Measurements from ENCODE around the gene XXYLT1.
"Not testable (repeated sequence)": the region's sequence is repeated elsewhere in the genome, so short reads cannot be mapped to it uniquely, and the experiment has no call there.

XXYLT1 gene

GRCh38 chr3:195236801-195237570 lies 34.0 kb downstream of the XXYLT1 start:
- H3K4me3 ChIP-seq: no peak overlapping the region
- intact Hi-C loops (cut with DNase I; ENCODE audit: low total_unique reads): no loop called here
- peaks cover 3 to 29% (median 21%) of the 10 kb centered on the region in 4 donors for H3K4me1 ChIP-seq
- TF ChIP-seq CTCF (IDR thresholded peaks at IDR 0.05): no peak
- H3K27ac ChIP-seq: no peak overlapping the region
- H3K36me3 ChIP-seq: no peaks in the 10 kb centered on the region
- H3K27me3 ChIP-seq: no peaks in the 10 kb centered on the region
- H3K9me3 ChIP-seq: no peaks in the 10 kb centered on the region
- DNase-seq: peak in 1 of 2 donors; percentile 32

- H3K27ac ChIP-seq: no peak overlapping the region
- H3K9me3 ChIP-seq: no peaks in the 10 kb centered on the region
- TF ChIP-seq CTCF (IDR thresholded peaks at IDR 0.05): no peak
- H3K4me3 ChIP-seq: no peak overlapping the region
- intact Hi-C loops (cut with DNase I; ENCODE audit: low total_unique reads): no loop called here
- no peaks in the 10 kb centered on the region for H3K36me3 ChIP-seq
- H3K27me3 ChIP-seq: no peaks in the 10 kb centered on the region
- H3K4me1 ChIP-seq: peaks cover 3 to 29% (median 21%) of the 10 kb centered on the region in 4 donors
- peak in 1 of 2 donors; percentile 50 for DNase-seq
Observed at GRCh38 chr3:195236076-195236798, 34.7 kb downstream of the XXYLT1 start.

- H3K9me3 ChIP-seq: no peaks in the 10 kb centered on the region
- peaks cover 0 to 6% (median 0%) of the 10 kb centered on the region in 3 donors for H3K36me3 ChIP-seq
- no peak for TF ChIP-seq CTCF (IDR thresholded peaks at IDR 0.05)
- no peak for DNase-seq
- intact Hi-C loops (cut with DNase I; ENCODE audit: low total_unique reads): no loop called here
- H3K4me1 ChIP-seq: peaks cover 0 to 5% (median 0%) of the 10 kb centered on the region in 4 donors
- H3K4me3 ChIP-seq: no peak overlapping the region
- no peak overlapping the region for H3K27ac ChIP-seq
- no peaks in the 10 kb centered on the region for H3K27me3 ChIP-seq
Observed at GRCh38 chr3:195230244-195230643, 40.7 kb downstream of the XXYLT1 start.

- H3K27me3 ChIP-seq, H3K9me3 ChIP-seq, H3K4me3 ChIP-seq, H3K27ac ChIP-seq, DNase-seq, H3K36me3 ChIP-seq: not testable (repeated sequence)
- intact Hi-C loops (cut with DNase I; ENCODE audit: low total_unique reads): loop anchor here (10.0 kb wide), 1 partner anchor 74 kb away; no protein-coding TSS in a partner anchor
- H3K4me1 ChIP-seq: peaks cover 0 to 13% (median 9%) of the 10 kb centered on the region in 4 donors
Observed at GRCh38 chr3:195228886-195229285, 42.1 kb downstream of the XXYLT1 start.

- H3K4me1 ChIP-seq: peaks cover 0 to 23% (median 18%) of the 10 kb centered on the region in 4 donors
- TF ChIP-seq CTCF (IDR thresholded peaks at IDR 0.05): no peak
- peaks cover 0 to 6% (median 0%) of the 10 kb centered on the region in 3 donors for H3K36me3 ChIP-seq
- H3K27me3 ChIP-seq: no peaks in the 10 kb centered on the region
- H3K4me3 ChIP-seq: no peak overlapping the region
- intact Hi-C loops (cut with DNase I; ENCODE audit: low total_unique reads): loop anchor here (10.0 kb wide), 1 partner anchor 73 kb away; no protein-coding TSS in a partner anchor
- DNase-seq: peak in 1 of 2 donors; percentile 41
- no peak overlapping the region for H3K27ac ChIP-seq
- no peaks in the 10 kb centered on the region for H3K9me3 ChIP-seq
Observed at GRCh38 chr3:195227871-195228270, 43.1 kb downstream of the XXYLT1 start.

All from tibial artery (tissue), 4 donors.